ENCODE results near the gene PSMD4.
"Not testable (repeated sequence)": the region's sequence is repeated elsewhere in the genome, so short reads cannot be mapped to it uniquely, and the experiment has no call there.

PSMD4 gene

DNA sequence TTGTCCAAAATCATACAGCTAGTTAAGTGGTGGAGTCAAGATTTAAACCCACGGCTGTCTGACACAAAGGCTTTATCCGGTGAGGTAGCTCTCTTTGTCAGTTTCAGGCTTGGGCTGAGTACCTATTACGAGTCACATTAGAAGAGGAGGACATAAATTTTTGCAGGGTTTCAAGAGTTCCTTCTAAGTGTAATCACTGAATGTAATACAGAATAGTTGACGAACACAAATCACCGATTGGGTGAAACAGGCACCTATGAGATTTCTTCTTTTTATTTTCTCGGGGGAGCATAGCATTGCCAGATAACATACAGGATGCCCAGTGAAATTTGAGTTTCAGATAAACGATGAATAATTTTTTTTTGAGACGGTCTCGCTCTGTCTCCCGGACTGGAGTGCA lies 847 bp downstream of the PSMD4 start:
- Histone ChIP-seq H3K9me3 (ENCODE audit: insufficient read depth, low read length) (no peaks in the 10 kb centered on the region), H3K9ac (ENCODE audit: insufficient read length, low read depth) (peak overlapping the region; percentile 90), H3K36me3 (ENCODE audit: insufficient read depth, insufficient read length, low read length) (peaks cover 29% of the 10 kb centered on the region), H3K4me3 (ENCODE audit: insufficient read length, low read depth) (peak overlapping the region; percentile 90), H3K4me1 (ENCODE audit: insufficient read depth, insufficient read length) (peaks cover 2% of the 10 kb centered on the region), H3K27me3 (ENCODE audit: insufficient read depth, insufficient read length) (no peaks in the 10 kb centered on the region)
- no peak for TF ChIP-seq YY1 (IDR thresholded peaks at IDR 0.05; ENCODE audit: insufficient read depth, insufficient read length)
- no peak for TF ChIP-seq ZNF274 (IDR thresholded peaks at IDR 0.05; ENCODE audit: low read depth, low read length)
- TF ChIP-seq SUZ12 (IDR thresholded peaks at IDR 0.05; ENCODE audit: extremely low read depth, insufficient read depth, insufficient read length) = no peak
- DNase-seq (ENCODE audit: low read depth, low spot score) = no peak

DNA sequence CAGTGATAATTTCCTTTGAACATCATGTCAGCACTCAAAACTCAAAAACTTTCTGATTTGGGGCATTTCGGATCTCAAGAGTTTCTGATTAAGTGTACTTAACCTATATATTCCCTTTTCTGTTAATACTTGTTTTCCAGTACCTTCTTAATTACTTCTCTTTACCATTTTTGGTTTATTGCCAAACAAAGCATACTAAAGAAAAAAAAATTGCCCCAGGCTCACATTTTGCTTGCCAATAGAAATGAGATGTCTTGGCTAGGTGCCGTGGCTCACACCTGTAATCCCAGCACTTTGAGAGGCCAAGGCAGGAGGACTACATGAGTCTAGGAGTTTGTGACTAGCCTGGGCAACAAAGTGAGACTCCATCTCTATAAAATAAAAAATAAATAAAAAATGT lies 4.8 kb downstream of the PSMD4 start:
- no peak for DNase-seq (ENCODE audit: low read depth, low spot score)
- peaks cover 48% of the 10 kb centered on the region for H3K36me3 ChIP-seq (ENCODE audit: insufficient read depth, insufficient read length, low read length)
- H3K9ac ChIP-seq (ENCODE audit: insufficient read length, low read depth) = no peak overlapping the region
- no peaks in the 10 kb centered on the region for H3K27me3 ChIP-seq (ENCODE audit: insufficient read depth, insufficient read length)
- no peaks in the 10 kb centered on the region for H3K9me3 ChIP-seq (ENCODE audit: insufficient read depth, low read length)
- no peak for TF ChIP-seq YY1 (IDR thresholded peaks at IDR 0.05; ENCODE audit: insufficient read depth, insufficient read length)
- no peak for TF ChIP-seq ZNF274 (IDR thresholded peaks at IDR 0.05; ENCODE audit: low read depth, low read length)
- TF ChIP-seq SUZ12 (IDR thresholded peaks at IDR 0.05; ENCODE audit: extremely low read depth, insufficient read depth, insufficient read length) = no peak
- peaks cover 4% of the 10 kb centered on the region for H3K4me1 ChIP-seq (ENCODE audit: insufficient read depth, insufficient read length)
- no peak overlapping the region for H3K4me3 ChIP-seq (ENCODE audit: insufficient read length, low read depth)

DNA sequence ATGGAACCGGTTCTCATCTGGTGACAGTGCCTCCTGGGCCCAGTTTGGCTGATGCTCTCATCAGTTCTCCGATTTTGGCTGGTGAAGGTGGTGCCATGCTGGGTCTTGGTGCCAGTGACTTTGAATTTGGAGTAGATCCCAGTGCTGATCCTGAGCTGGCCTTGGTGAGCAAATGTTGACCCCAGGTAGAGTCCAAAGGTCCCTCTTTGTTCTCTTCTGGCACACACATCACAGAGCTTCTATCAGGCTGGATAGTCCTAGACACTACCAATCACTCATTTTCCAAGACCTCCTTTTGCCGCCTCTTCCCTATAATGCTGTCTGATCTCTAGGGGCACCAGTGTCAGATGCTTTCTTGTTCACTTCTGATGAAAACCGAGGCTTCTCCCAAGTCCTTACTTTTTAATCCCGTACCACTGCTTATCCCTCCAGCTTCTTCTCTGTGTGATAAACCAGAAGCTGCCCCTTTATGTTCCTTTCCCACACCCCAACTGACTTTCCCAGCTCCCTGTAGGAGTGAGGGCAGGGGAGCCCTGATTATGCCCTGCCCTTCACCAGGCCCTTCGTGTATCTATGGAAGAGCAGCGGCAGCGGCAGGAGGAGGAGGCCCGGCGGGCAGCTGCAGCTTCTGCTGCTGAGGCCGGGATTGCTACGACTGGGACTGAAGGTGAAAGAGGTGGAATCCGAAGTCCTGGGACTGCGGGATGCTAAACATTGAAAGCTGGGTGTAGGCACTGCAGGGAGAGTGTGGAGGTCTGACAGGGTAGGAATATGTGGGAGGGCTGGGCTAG lies 11.1 kb downstream of the PSMD4 start:
- no peaks in the 10 kb centered on the region for H3K27me3 ChIP-seq (ENCODE audit: insufficient read depth, insufficient read length)
- no peak overlapping the region for H3K9ac ChIP-seq (ENCODE audit: insufficient read length, low read depth)
- H3K9me3 ChIP-seq (ENCODE audit: insufficient read depth, low read length) = no peaks in the 10 kb centered on the region
- no peak overlapping the region for H3K4me3 ChIP-seq (ENCODE audit: insufficient read length, low read depth)
- no peak for DNase-seq (ENCODE audit: low read depth, low spot score)
- no peak for TF ChIP-seq SUZ12 (IDR thresholded peaks at IDR 0.05; ENCODE audit: extremely low read depth, insufficient read depth, insufficient read length)
- no peak for TF ChIP-seq YY1 (IDR thresholded peaks at IDR 0.05; ENCODE audit: insufficient read depth, insufficient read length)
- no peak for TF ChIP-seq ZNF274 (IDR thresholded peaks at IDR 0.05; ENCODE audit: low read depth, low read length)
- H3K36me3 ChIP-seq (ENCODE audit: insufficient read depth, insufficient read length, low read length) = peaks cover 89% of the 10 kb centered on the region
- H3K4me1 ChIP-seq (ENCODE audit: insufficient read depth, insufficient read length) = peaks cover 2% of the 10 kb centered on the region

DNA sequence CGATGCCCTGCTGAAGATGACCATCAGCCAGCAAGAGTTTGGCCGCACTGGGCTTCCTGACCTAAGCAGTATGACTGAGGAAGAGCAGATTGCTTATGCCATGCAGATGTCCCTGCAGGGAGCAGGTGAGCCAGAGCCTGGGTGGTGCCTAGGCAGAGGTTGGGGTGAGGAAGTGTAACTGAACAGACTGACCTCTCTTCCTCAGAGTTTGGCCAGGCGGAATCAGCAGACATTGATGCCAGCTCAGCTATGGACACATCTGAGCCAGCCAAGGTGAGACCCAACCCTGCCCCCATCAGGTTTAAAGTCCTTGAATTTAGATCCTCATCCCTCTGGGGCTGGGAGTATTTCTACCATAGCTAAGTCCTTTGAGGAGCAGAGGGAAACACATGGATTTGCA lies 11.8 kb downstream of the PSMD4 start:
- Histone ChIP-seq H3K9ac (ENCODE audit: insufficient read length, low read depth) (no peak overlapping the region), H3K4me3 (ENCODE audit: insufficient read length, low read depth) (no peak overlapping the region), H3K27me3 (ENCODE audit: insufficient read depth, insufficient read length) (no peaks in the 10 kb centered on the region), H3K36me3 (ENCODE audit: insufficient read depth, insufficient read length, low read length) (peaks cover 92% of the 10 kb centered on the region), H3K4me1 (ENCODE audit: insufficient read depth, insufficient read length) (peaks cover 2% of the 10 kb centered on the region), H3K9me3 (ENCODE audit: insufficient read depth, low read length) (no peaks in the 10 kb centered on the region)
- no peak for TF ChIP-seq YY1 (IDR thresholded peaks at IDR 0.05; ENCODE audit: insufficient read depth, insufficient read length)
- no peak for TF ChIP-seq ZNF274 (IDR thresholded peaks at IDR 0.05; ENCODE audit: low read depth, low read length)
- TF ChIP-seq SUZ12 (IDR thresholded peaks at IDR 0.05; ENCODE audit: extremely low read depth, insufficient read depth, insufficient read length) = no peak
- DNase-seq (ENCODE audit: low read depth, low spot score) = no peak

DNA sequence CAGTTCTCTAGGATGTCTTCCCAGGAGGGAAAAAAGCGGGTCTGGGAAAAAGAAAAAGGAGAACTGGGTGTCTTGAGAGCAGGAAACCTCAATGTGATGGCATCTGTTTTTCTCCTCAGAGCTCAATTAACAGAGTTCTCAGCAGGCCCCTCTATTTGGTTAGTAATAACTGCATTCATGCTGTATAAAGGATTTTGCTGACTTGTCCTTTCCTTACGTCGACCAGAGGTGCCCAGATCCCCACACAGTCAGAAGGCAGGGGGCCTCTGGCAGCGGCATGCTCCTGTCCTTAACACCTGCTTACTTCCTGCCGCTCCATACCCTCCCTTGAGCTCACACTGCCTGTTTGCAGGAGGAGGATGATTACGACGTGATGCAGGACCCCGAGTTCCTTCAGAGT lies 12.3 kb downstream of the PSMD4 start:
- H3K9ac ChIP-seq (ENCODE audit: insufficient read length, low read depth) = no peak overlapping the region
- TF ChIP-seq SUZ12 (IDR thresholded peaks at IDR 0.05; ENCODE audit: extremely low read depth, insufficient read depth, insufficient read length) (no peak), ZNF274 (IDR thresholded peaks at IDR 0.05; ENCODE audit: low read depth, low read length) (no peak), YY1 (IDR thresholded peaks at IDR 0.05; ENCODE audit: insufficient read depth, insufficient read length) (no peak)
- peaks cover 2% of the 10 kb centered on the region for H3K4me1 ChIP-seq (ENCODE audit: insufficient read depth, insufficient read length)
- H3K9me3 ChIP-seq (ENCODE audit: insufficient read depth, low read length) = no peaks in the 10 kb centered on the region
- no peak overlapping the region for H3K4me3 ChIP-seq (ENCODE audit: insufficient read length, low read depth)
- DNase-seq (ENCODE audit: low read depth, low spot score) = no peak
- H3K27me3 ChIP-seq (ENCODE audit: insufficient read depth, insufficient read length) = no peaks in the 10 kb centered on the region
- peaks cover 92% of the 10 kb centered on the region for H3K36me3 ChIP-seq (ENCODE audit: insufficient read depth, insufficient read length, low read length)

DNA sequence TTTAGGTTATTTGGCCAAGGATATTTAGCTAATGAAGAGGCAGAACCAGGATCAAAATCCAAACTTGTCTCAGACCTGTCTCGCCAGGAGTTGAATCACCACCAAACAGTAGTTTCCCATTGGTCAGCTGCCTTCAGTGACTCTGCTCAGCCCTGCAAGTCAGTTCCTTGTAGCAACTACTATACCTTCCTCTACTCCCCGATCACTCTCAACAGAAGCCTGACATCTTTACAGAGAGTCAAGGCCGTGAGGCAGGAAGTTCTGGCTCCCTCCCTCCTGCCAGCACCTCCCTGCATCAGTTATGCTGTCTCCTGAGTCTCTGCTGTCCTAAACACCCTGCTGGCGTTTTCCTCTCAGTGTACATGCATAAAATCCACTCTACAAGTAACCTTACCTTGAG lies 13.2 kb downstream of the PSMD4 start:
- Histone ChIP-seq H3K4me3 (ENCODE audit: insufficient read length, low read depth) (no peak overlapping the region), H3K9me3 (ENCODE audit: insufficient read depth, low read length) (no peaks in the 10 kb centered on the region), H3K4me1 (ENCODE audit: insufficient read depth, insufficient read length) (no peaks in the 10 kb centered on the region), H3K36me3 (ENCODE audit: insufficient read depth, insufficient read length, low read length) (peaks cover 83% of the 10 kb centered on the region), H3K27me3 (ENCODE audit: insufficient read depth, insufficient read length) (no peaks in the 10 kb centered on the region), H3K9ac (ENCODE audit: insufficient read length, low read depth) (no peak overlapping the region)
- no peak for DNase-seq (ENCODE audit: low read depth, low spot score)
- no peak for TF ChIP-seq SUZ12 (IDR thresholded peaks at IDR 0.05; ENCODE audit: extremely low read depth, insufficient read depth, insufficient read length)
- TF ChIP-seq YY1 (IDR thresholded peaks at IDR 0.05; ENCODE audit: insufficient read depth, insufficient read length) = no peak
- no peak for TF ChIP-seq ZNF274 (IDR thresholded peaks at IDR 0.05; ENCODE audit: low read depth, low read length)

DNA sequence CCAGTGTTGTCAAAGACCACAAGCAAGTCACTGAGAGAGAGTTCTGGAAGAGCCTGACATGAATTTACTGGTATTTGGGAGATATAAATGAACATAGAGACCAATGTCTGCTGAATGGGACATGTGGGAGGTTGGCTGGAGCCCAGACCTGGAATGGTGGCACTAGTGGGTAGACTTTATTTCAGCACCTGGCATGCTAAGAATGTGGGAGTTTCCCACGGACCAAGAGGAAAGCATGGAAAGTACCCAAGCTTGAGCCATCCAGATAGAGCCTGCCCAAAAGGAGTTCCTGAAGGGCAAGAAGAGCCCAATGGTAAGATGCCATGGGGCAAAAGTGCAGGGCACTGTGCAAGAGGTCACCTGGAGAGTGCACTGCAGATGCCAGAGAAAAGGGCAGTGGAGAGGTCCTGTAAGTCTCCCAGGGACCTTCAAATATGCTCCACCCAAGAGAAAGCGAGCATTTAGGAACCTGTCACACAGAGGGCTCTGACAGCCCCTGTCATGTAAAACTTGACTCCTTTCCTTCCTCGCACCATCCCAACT lies 19.5 kb downstream of the PSMD4 start:
- Histone ChIP-seq H3K36me3 (ENCODE audit: insufficient read depth, insufficient read length, low read length) (peaks cover 34% of the 10 kb centered on the region), H3K9me3 (ENCODE audit: insufficient read depth, low read length) (no peaks in the 10 kb centered on the region), H3K4me3 (ENCODE audit: insufficient read length, low read depth) (no peak overlapping the region), H3K27me3 (ENCODE audit: insufficient read depth, insufficient read length) (no peaks in the 10 kb centered on the region), H3K4me1 (ENCODE audit: insufficient read depth, insufficient read length) (no peaks in the 10 kb centered on the region), H3K9ac (ENCODE audit: insufficient read length, low read depth) (no peak overlapping the region)
- DNase-seq (ENCODE audit: low read depth, low spot score) = no peak
- no peak for TF ChIP-seq YY1 (IDR thresholded peaks at IDR 0.05; ENCODE audit: insufficient read depth, insufficient read length)
- no peak for TF ChIP-seq SUZ12 (IDR thresholded peaks at IDR 0.05; ENCODE audit: extremely low read depth, insufficient read depth, insufficient read length)
- no peak for TF ChIP-seq ZNF274 (IDR thresholded peaks at IDR 0.05; ENCODE audit: low read depth, low read length)

DNA sequence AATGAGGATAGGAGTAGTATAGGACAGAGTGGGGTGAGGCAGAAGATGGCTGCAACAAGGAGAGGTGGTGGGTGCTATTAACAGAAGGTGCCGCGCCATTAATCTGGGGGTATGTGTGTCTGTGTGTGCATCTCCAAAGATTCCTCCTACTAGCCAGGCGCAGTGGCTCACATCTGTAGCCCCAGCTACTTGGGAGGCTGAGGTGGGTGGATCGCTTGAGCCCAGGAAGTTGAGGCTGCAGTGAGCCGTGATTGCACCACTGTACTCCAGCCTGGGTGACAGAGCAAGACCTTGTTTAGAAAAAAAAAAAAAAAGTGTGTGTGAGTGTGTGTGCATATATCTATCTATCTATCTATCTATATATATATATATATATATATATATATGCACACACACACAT lies 20.8 kb downstream of the PSMD4 start:
- H3K9ac ChIP-seq (ENCODE audit: insufficient read length, low read depth); H3K9me3 ChIP-seq (ENCODE audit: insufficient read depth, low read length); DNase-seq (ENCODE audit: low read depth, low spot score); H3K27me3 ChIP-seq (ENCODE audit: insufficient read depth, insufficient read length); H3K4me1 ChIP-seq (ENCODE audit: insufficient read depth, insufficient read length); H3K4me3 ChIP-seq (ENCODE audit: insufficient read length, low read depth): not testable (repeated sequence)
- H3K36me3 ChIP-seq (ENCODE audit: insufficient read depth, insufficient read length, low read length) = peaks cover 23% of the 10 kb centered on the region

All from NT2/D1 (cell line).